Nephron (organoid): Measurements from ENCODE around the gene DNAI4.
A peak's percentile ranks its signal among the peaks of the same experiment; 100 is the strongest.

Source experiments
- H3K27ac Mint-ChIP-seq, 3 experiments: 2 replicates each; pipeline ENCODE4 v1.8.0; 2020; ENCODE audit warnings: mixed read lengths in 3 of 3, mild to moderate bottlenecking in 2 of 3, moderate library complexity in 1 of 3
- H3K27me3 Mint-ChIP-seq: 2 replicates; pipeline ENCODE4 v1.8.0; 2021; ENCODE audit warnings: low read depth, mild to moderate bottlenecking, moderate library complexity, mixed read lengths
- H3K36me3 Mint-ChIP-seq: 2 replicates; pipeline ENCODE4 v1.8.0; 2020; ENCODE audit warnings: low read depth, mixed read lengths
- H3K4me1 Mint-ChIP-seq: 2 replicates; pipeline ENCODE4 v1.8.0; 2020; ENCODE audit warnings: mixed read lengths
- H3K4me3 Mint-ChIP-seq, 3 experiments: 2 replicates each; pipeline ENCODE4 v1.8.0; 2020; ENCODE audit warnings: mild to moderate bottlenecking in 3 of 3, mixed read lengths in 3 of 3, moderate library complexity in 2 of 3
- H3K9me3 Mint-ChIP-seq: 2 replicates; pipeline ENCODE4 v1.8.0; 2020; ENCODE audit warnings: mixed read lengths
- CTCF ChIP-seq, 3 experiments: fragments of 200-600 bp; sonication (generic); IDR thresholded peaks; one replicate each; pipeline ENCODE4 v1.5.0; 2021; ENCODE audit warnings: antibody characterized with exemption in 3 of 3; ENCODE audit not compliant: unreplicated experiment in 3 of 3

The DNAI4 gene

GRCh38 chr1:66770240-66770639 lies 154.4 kb downstream of the DNAI4 start:
- Mint-ChIP-seq H3K36me3 (no peaks in the 10 kb centered on the region), H3K4me3 (no peak overlapping the region), H3K4me1 (no peaks in the 10 kb centered on the region), H3K9me3 (no peaks in the 10 kb centered on the region), H3K27me3 (no peaks in the 10 kb centered on the region), H3K27ac (no peak overlapping the region)
- TF ChIP-seq CTCF (IDR thresholded peaks at IDR 0.05; ENCODE audit: unreplicated experiment in 3 of 3): no peak

GRCh38 chr1:66769512-66770229 lies 155.0 kb downstream of the DNAI4 start:
- no peaks in the 10 kb centered on the region for H3K27me3 Mint-ChIP-seq
- H3K4me1 Mint-ChIP-seq: no peaks in the 10 kb centered on the region
- H3K27ac Mint-ChIP-seq: no peak overlapping the region
- TF ChIP-seq CTCF (IDR thresholded peaks at IDR 0.05; ENCODE audit: unreplicated experiment in 3 of 3): no peak
- H3K4me3 Mint-ChIP-seq: no peak overlapping the region
- H3K9me3 Mint-ChIP-seq: no peaks in the 10 kb centered on the region
- H3K36me3 Mint-ChIP-seq: no peaks in the 10 kb centered on the region

DNA sequence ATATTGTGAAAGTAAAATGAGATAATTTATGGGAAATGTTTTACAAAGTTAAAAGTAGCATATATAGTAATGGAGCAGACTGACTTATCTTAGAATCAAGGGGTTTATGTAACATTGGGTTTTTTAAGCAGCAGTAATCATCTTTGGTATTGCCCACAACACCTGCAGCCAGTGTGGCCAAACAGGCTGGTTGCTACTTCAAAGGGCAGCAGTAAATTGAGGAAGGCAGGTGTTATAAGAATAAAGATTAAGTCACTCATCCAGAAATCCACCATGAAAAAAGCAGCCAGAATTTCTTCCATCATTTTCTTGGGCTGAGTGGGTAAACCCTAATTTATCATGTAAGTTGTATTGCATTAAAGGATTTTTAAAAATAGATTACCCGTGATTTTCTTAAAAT lies 155.7 kb downstream of the DNAI4 start:
- H3K4me1 Mint-ChIP-seq: no peaks in the 10 kb centered on the region
- H3K27me3 Mint-ChIP-seq: no peaks in the 10 kb centered on the region
- no peaks in the 10 kb centered on the region for H3K9me3 Mint-ChIP-seq
- no peak for TF ChIP-seq CTCF (IDR thresholded peaks at IDR 0.05; ENCODE audit: unreplicated experiment in 3 of 3)
- H3K27ac Mint-ChIP-seq: no peak overlapping the region
- H3K4me3 Mint-ChIP-seq: no peak overlapping the region
- no peaks in the 10 kb centered on the region for H3K36me3 Mint-ChIP-seq

GRCh38 chr1:66767626-66768025 lies 157.0 kb downstream of the DNAI4 start:
- Mint-ChIP-seq H3K27me3 (no peaks in the 10 kb centered on the region), H3K4me1 (no peaks in the 10 kb centered on the region), H3K27ac (no peak overlapping the region), H3K4me3 (no peak overlapping the region), H3K36me3 (no peaks in the 10 kb centered on the region), H3K9me3 (peaks cover 3% of the 10 kb centered on the region)
- TF ChIP-seq CTCF (IDR thresholded peaks at IDR 0.05; ENCODE audit: unreplicated experiment in 3 of 3): no peak

GRCh38 chr1:66764994-66765578 lies 159.6 kb downstream of the DNAI4 start:
- Mint-ChIP-seq H3K27ac (no peak overlapping the region), H3K27me3 (no peaks in the 10 kb centered on the region), H3K9me3 (peaks cover 6% of the 10 kb centered on the region), H3K36me3 (no peaks in the 10 kb centered on the region), H3K4me1 (no peaks in the 10 kb centered on the region), H3K4me3 (no peak overlapping the region)
- peak; percentile 76 to 80 (median 77) for TF ChIP-seq CTCF (IDR thresholded peaks at IDR 0.05; ENCODE audit: unreplicated experiment in 3 of 3)
